PC-9 (cell line): ENCODE data around the gene FPR1. TPM values are rescaled to one million over a fixed set of nuclear protein-coding genes. Genes with fewer than 3 reads are reported as not detected.

Source experiments
- BruUV-seq: library from RNA; stranded (reverse); fragments of 400-500 nt; replicated peaks from 2 replicates; lab custom pipeline; 2021; lab: Mats Ljungman, UMichigan
- CTCF ChIA-PET: fragments of 300-600 bp; sonication (Branson Sonifier 250); formaldehyde crosslinking; loops from one replicate; lab custom pipeline; 2022; ENCODE audit warnings: antibody characterized with exemption; lab: Charles Lee
- POLR2A ChIA-PET: fragments of 300-600 bp; sonication (Branson Sonifier 250); formaldehyde crosslinking; loops from one replicate; lab custom pipeline; 2022; ENCODE audit warnings: antibody characterized with exemption; ENCODE audit not compliant: unreplicated experiment; lab: Charles Lee
- DNase-seq, 2 experiments: peaks; one replicate each; pipeline versions ENCODE4 v3.0.0 to v3.0.0-alpha.2; 2015 to 2022; ENCODE audit warnings: mixed read lengths in 1 of 2
- H2AFZ ChIP-seq: fragments of 200-600 bp; sonication (generic); 2 replicates; pipeline ENCODE4 v1.8.1; 2017; ENCODE audit warnings: antibody characterized with exemption
- H3F3A ChIP-seq: fragments of 200-600 bp; sonication (generic); 2 replicates; pipeline ENCODE4 v1.8.1; 2017; ENCODE audit warnings: antibody characterized with exemption, mild to moderate bottlenecking, low read depth; ENCODE audit not compliant: insufficient read depth
- H3K27ac ChIP-seq: fragments of 200-600 bp; sonication (generic); 2 replicates; pipeline ENCODE4 v1.6.1; 2016; ENCODE audit warnings: mixed run types
- H3K27me3 ChIP-seq: fragments of 200-600 bp; sonication (generic); 2 replicates; pipeline ENCODE4 v1.6.1; 2016; ENCODE audit warnings: low read depth, mixed run types; ENCODE audit not compliant: insufficient read depth
- H3K36me3 ChIP-seq: fragments of 200-600 bp; sonication (generic); 2 replicates; pipeline ENCODE4 v1.6.1; 2016; ENCODE audit warnings: low read depth, mixed run types
- H3K4me1 ChIP-seq: fragments of 200-600 bp; sonication (generic); replicated peaks from 2 replicates; pipeline ENCODE4 v1.6.1; 2016; ENCODE audit warnings: mixed run types; ENCODE audit not compliant: insufficient read depth
- H3K4me2 ChIP-seq: fragments of 200-600 bp; sonication (generic); 2 replicates; pipeline ENCODE4 v1.6.1; 2017; ENCODE audit warnings: mixed run types
- H3K4me3 ChIP-seq: fragments of 200-600 bp; sonication (generic); 2 replicates; pipeline ENCODE4 v1.6.1; 2016; ENCODE audit warnings: mixed run types
- H3K79me2 ChIP-seq: fragments of 200-600 bp; sonication (generic); 2 replicates; pipeline ENCODE4 v1.6.1; 2017; ENCODE audit warnings: low read depth, mixed run types
- H3K9me2 ChIP-seq: fragments of 200-600 bp; sonication (generic); 2 replicates; pipeline ENCODE4 v1.8.1; 2017; ENCODE audit warnings: mild to moderate bottlenecking; ENCODE audit not compliant: insufficient read depth
- H3K9me3 ChIP-seq: fragments of 200-600 bp; sonication (generic); 2 replicates; pipeline ENCODE4 v1.8.1; 2016; ENCODE audit warnings: low read depth; ENCODE audit not compliant: insufficient read depth
- H4K20me1 ChIP-seq: fragments of 200-600 bp; sonication (generic); 2 replicates; pipeline ENCODE4 v1.8.1; 2017; ENCODE audit not compliant: insufficient read depth
- EZH2 ChIP-seq: fragments of 200-600 bp; sonication (generic); IDR thresholded peaks from 2 replicates; pipeline ENCODE4 v1.8.0; 2017; ENCODE audit warnings: antibody characterized with exemption, low read depth
- intact Hi-C: fragments of 100-400 bp; cut with micrococcal nuclease; formaldehyde crosslinking; loops from one replicate; pipeline ENCODE4 v1.10.0; 2022; ENCODE audit not compliant: unreplicated experiment
- total RNA-seq: library from RNA; stranded (reverse); gene quantifications from 2 replicates; pipeline ENCODE4 v1.2.3, GENCODE V29; 2021
- TF ChIP-seq, protein P1 (sequence below): fragments of 200-600 bp; sonication (generic); conservative IDR thresholded peaks from 2 replicates; pipeline ENCODE4 v1.6.1; 2017; ENCODE audit warnings: mixed run types, antibody characterized with exemption, mild to moderate bottlenecking, moderate library complexity

FPR1 gene
- total RNA-seq, 1 experiment from 2014 or later, result not detected

DNA sequence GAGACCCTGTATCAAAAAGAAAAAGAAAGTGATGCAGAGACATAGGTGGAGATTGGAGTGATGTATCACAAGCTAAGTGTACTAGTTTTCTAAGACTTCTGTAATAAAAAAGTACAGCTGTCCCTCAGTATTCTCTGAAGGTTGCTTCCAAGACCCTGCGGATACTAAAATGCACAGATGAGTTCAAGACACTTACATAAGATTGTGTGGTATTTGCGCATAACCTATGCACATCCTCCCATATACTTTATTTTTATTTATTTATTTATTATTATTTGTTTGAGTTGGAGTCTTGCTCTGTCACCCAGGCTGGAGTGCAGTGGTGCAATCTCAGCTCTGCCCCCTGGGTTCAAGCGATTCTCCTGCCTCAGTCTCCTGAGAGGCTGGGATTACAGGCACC is 14.3 kb downstream of the FPR1 start:
- Histone ChIP-seq H3K27me3 (peaks cover 87% of the 10 kb centered on the region), H3K36me3 (no peaks in the 10 kb centered on the region), H4K20me1 (no peaks in the 10 kb centered on the region), H3K4me3 (no peak overlapping the region), H3F3A (no peaks in the 10 kb centered on the region), H3K4me1 (no peaks in the 10 kb centered on the region), H3K9me3 (no peaks in the 10 kb centered on the region), H3K79me2 (no peaks in the 10 kb centered on the region), H3K27ac (no peak overlapping the region), H2AFZ (no peak overlapping the region), H3K9me2 (no peaks in the 10 kb centered on the region), H3K4me2 (no peak overlapping the region)
- intact Hi-C loops, result no loop called here
- no peak for DNase-seq
- no TSS peak for BruUV-seq
- ChIA-PET POLR2A (no interaction called here), CTCF (no interaction called here)
- TF ChIP-seq, protein P1, sequence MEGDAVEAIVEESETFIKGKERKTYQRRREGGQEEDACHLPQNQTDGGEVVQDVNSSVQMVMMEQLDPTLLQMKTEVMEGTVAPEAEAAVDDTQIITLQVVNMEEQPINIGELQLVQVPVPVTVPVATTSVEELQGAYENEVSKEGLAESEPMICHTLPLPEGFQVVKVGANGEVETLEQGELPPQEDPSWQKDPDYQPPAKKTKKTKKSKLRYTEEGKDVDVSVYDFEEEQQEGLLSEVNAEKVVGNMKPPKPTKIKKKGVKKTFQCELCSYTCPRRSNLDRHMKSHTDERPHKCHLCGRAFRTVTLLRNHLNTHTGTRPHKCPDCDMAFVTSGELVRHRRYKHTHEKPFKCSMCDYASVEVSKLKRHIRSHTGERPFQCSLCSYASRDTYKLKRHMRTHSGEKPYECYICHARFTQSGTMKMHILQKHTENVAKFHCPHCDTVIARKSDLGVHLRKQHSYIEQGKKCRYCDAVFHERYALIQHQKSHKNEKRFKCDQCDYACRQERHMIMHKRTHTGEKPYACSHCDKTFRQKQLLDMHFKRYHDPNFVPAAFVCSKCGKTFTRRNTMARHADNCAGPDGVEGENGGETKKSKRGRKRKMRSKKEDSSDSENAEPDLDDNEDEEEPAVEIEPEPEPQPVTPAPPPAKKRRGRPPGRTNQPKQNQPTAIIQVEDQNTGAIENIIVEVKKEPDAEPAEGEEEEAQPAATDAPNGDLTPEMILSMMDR, result no peak
- no peak for TF ChIP-seq EZH2

GRCh38 chr19:51735759-51736449 is 15.8 kb downstream of the FPR1 start:
- H3K9me2 ChIP-seq, result no peaks in the 10 kb centered on the region
- CTCF ChIA-PET, result no interaction called here

GRCh38 chr19:51733742-51734522 is 17.7 kb downstream of the FPR1 start:
- POLR2A ChIA-PET, result no interaction called here
- H3K4me3 ChIP-seq, result no peak overlapping the region
- H3K4me1 ChIP-seq, result no peaks in the 10 kb centered on the region
- no peaks in the 10 kb centered on the region for H3K9me3 ChIP-seq
- no peak overlapping the region for H3K4me2 ChIP-seq
- peaks cover 92% of the 10 kb centered on the region for H3K27me3 ChIP-seq
- BruUV-seq, result no TSS peak
- H3K36me3 ChIP-seq, result no peaks in the 10 kb centered on the region
- intact Hi-C loops, result no loop called here
- no peaks in the 10 kb centered on the region for H4K20me1 ChIP-seq
- TF ChIP-seq, protein P1, result no peak
- TF ChIP-seq EZH2, result no peak
- CTCF ChIA-PET, result no interaction called here
- no peaks in the 10 kb centered on the region for H3K9me2 ChIP-seq
- no peak overlapping the region for H2AFZ ChIP-seq
- no peaks in the 10 kb centered on the region for H3F3A ChIP-seq
- H3K27ac ChIP-seq, result no peak overlapping the region
- H3K79me2 ChIP-seq, result no peaks in the 10 kb centered on the region
- no peak for DNase-seq

More at GRCh38 chr19:51735759-51736449, 15.8 kb downstream of the FPR1 start:
- no peak for DNase-seq
- Histone ChIP-seq H3K4me1 (no peaks in the 10 kb centered on the region), H3K27ac (no peak overlapping the region), H3K79me2 (no peaks in the 10 kb centered on the region), H3K9me3 (no peaks in the 10 kb centered on the region), H2AFZ (no peak overlapping the region), H3K4me2 (no peak overlapping the region), H3K27me3 (peaks cover 93% of the 10 kb centered on the region), H4K20me1 (no peaks in the 10 kb centered on the region), H3K36me3 (no peaks in the 10 kb centered on the region), H3K4me3 (no peak overlapping the region), H3F3A (no peaks in the 10 kb centered on the region)
- POLR2A ChIA-PET, result no interaction called here
- no TSS peak for BruUV-seq
- intact Hi-C loops, result no loop called here
- TF ChIP-seq, protein P1, result no peak
- no peak for TF ChIP-seq EZH2
